PC-3 (cell line): Measurements from ENCODE around the gene PASK. TPM values are rescaled to one million over a fixed set of nuclear protein-coding genes. Genes with fewer than 3 reads are reported as not detected.

ENCODE experiments used
- ATAC-seq: fragments of 200-7000 bp; cut with Tn5 transposase; 2 replicates; pipeline ENCODE4 v1.9.1; 2020; ENCODE audit warnings: mild to moderate bottlenecking, moderate library complexity
- BruUV-seq: library from RNA; stranded (reverse); fragments of 400-500 nt; replicated peaks from 2 replicates; lab custom pipeline; 2021; lab: Mats Ljungman, UMichigan
- CTCF ChIA-PET: fragments of 300-600 bp; sonication (Branson Sonifier 250); formaldehyde crosslinking; loops from one replicate; lab custom pipeline; 2022; ENCODE audit warnings: antibody characterized with exemption; lab: Charles Lee
- POLR2A ChIA-PET: fragments of 300-600 bp; sonication (Branson Sonifier 250); formaldehyde crosslinking; loops from one replicate; lab custom pipeline; 2022; ENCODE audit warnings: antibody characterized with exemption; ENCODE audit not compliant: unreplicated experiment; lab: Charles Lee
- DNase-seq: peaks from one replicate; pipeline ENCODE4 v3.0.0-alpha.2; 2015
- H2AFZ ChIP-seq: fragments of 300-600 bp; sonication (generic); 2 replicates; pipeline ENCODE4 v1.6.0; 2016; ENCODE audit warnings: antibody characterized with exemption, low read length
- H3F3A ChIP-seq: fragments of 300-600 bp; sonication (generic); one replicate; pipeline ENCODE4 v1.6.0; 2017; ENCODE audit warnings: antibody characterized with exemption, low read length, control low read depth, mild to moderate bottlenecking; ENCODE audit not compliant: unreplicated experiment
- H3K27ac ChIP-seq: fragments of 300-600 bp; sonication (generic); 2 replicates; pipeline ENCODE4 v1.5.1; 2016; ENCODE audit warnings: mild to moderate bottlenecking, low read length
- H3K27me3 ChIP-seq: fragments of 300-600 bp; sonication (generic); 2 replicates; pipeline ENCODE4 v1.6.1; 2016; ENCODE audit warnings: low read length, mixed read lengths
- H3K36me3 ChIP-seq: fragments of 300-600 bp; sonication (generic); 2 replicates; pipeline ENCODE4 v1.6.1; 2016; ENCODE audit warnings: low read depth, mixed run types, low read length, mixed read lengths
- H3K4me1 ChIP-seq: fragments of 300-600 bp; sonication (generic); 2 replicates; pipeline ENCODE4 v1.5.1; 2016; ENCODE audit warnings: low read length; ENCODE audit not compliant: insufficient read depth
- H3K4me2 ChIP-seq: fragments of 300-600 bp; sonication (generic); 2 replicates; pipeline ENCODE4 v1.6.0; 2016; ENCODE audit warnings: low read length
- H3K4me3 ChIP-seq: fragments of 300-600 bp; sonication (generic); 2 replicates; pipeline ENCODE4 v1.5.1; 2016; ENCODE audit warnings: mild to moderate bottlenecking, low read length, mixed read lengths
- H3K79me2 ChIP-seq: fragments of 300-600 bp; sonication (generic); 2 replicates; pipeline ENCODE4 v1.6.1; 2017; ENCODE audit warnings: low read length, mixed read lengths
- H3K9ac ChIP-seq: fragments of 300-600 bp; sonication (generic); 2 replicates; pipeline ENCODE4 v1.6.0; 2016; ENCODE audit warnings: mild to moderate bottlenecking, low read length
- H3K9me2 ChIP-seq: fragments of 300-600 bp; sonication (generic); replicated peaks from 2 replicates; pipeline ENCODE4 v1.6.1; 2016; ENCODE audit warnings: mixed run types, low read length, mixed read lengths
- H3K9me3 ChIP-seq: fragments of 300-600 bp; sonication (generic); 2 replicates; pipeline ENCODE4 v1.6.1; 2016; ENCODE audit warnings: low read length, mixed read lengths
- H4K20me1 ChIP-seq: fragments of 300-600 bp; sonication (generic); 2 replicates; pipeline ENCODE4 v1.6.1; 2016; ENCODE audit warnings: low read length, mixed read lengths
- EZH2 ChIP-seq: fragments of 300-600 bp; sonication (generic); IDR thresholded peaks from one replicate; pipeline ENCODE4 v1.6.1; 2017; ENCODE audit warnings: antibody characterized with exemption, mild to moderate bottlenecking, low read length; ENCODE audit not compliant: unreplicated experiment
- EZH2phosphoT487 ChIP-seq: fragments of 300-600 bp; sonication (generic); IDR thresholded peaks from 2 replicates; pipeline ENCODE4 v1.6.1; 2018; ENCODE audit warnings: mild to moderate bottlenecking, antibody characterized with exemption, low read length, borderline replicate concordance
- intact Hi-C: fragments of 100-400 bp; cut with micrococcal nuclease; formaldehyde crosslinking; loops from 2 replicates; pipeline ENCODE4 v1.9.0; 2023
- total RNA-seq: library from RNA; depleted of rRNA; stranded (reverse); fragments of >200 nt; gene quantifications from 2 replicates; pipeline ENCODE4 v1.2.3, GENCODE V29; 2014
- TF ChIP-seq, protein P1 (sequence below): fragments of 300-600 bp; sonication (generic); conservative IDR thresholded peaks from 2 replicates; pipeline ENCODE4 v1.5.1; 2017; ENCODE audit warnings: antibody characterized with exemption, low read depth, mild to moderate bottlenecking, low read length

PASK gene
- total RNA-seq, 1 experiment from 2014 or later, result 4.1 TPM

DNA sequence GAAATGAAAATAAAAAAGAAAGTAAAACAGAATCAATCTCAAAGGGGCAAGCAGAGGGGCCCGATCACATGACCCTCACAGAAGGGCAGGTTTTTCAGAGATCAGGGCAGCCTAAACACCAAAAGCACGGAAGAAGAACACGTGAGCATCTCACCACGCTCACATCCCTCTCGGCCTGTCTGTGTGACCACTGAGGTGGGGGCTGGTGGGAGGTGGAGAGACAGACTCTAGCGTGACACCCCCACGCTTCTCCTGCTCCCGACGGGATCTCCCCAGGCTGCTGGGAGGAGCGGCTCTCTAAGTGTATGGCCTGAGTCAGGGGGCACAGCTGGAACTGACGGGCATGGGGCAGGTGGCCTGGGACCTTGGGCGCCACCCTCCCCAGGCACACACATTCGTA lies 23.6 kb downstream of the PASK start:
- CTCF ChIA-PET, result no interaction called here

DNA sequence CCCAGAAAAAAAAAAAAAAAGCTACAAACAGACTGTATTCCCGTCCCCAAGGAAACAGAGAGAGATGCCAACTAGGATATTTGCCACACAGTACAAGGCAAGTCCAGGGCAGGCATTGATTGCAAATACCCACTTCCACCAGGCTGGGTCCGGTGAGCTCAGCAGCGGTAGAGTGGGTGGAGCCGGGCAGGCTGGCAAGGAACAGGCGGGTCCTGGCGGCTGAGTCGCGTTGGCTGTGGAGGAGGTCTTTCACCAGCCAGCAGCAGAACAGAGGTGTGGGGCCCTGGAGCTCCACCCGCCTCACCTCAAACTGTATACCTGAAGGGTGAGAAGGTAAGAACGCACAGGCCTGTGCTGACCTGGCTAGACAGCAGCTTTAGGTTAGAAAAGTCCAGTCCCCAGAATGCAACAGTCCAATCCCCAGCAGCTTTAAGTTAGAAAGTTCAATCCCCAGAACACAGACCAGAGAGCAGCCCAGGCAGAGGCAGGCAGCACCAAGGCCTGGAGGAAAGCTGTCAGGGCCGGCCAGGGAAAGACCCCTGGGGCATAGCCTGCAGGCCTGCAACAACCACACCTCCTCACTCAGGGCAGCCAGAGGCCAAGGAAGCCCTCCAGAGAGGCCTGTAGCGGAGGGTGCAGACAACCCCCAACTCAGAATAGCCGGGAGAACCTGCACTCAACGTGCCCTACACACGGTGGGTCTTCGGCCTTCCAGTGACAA lies 25.3 kb downstream of the PASK start:
- Histone ChIP-seq H2AFZ (no peak overlapping the region), H3K9me2 (no peaks in the 10 kb centered on the region), H3K4me1 (no peaks in the 10 kb centered on the region), H3K9ac (no peak overlapping the region), H3K27me3 (no peaks in the 10 kb centered on the region), H3K79me2 (no peaks in the 10 kb centered on the region), H3K4me2 (no peak overlapping the region), H3K36me3 (no peaks in the 10 kb centered on the region), H4K20me1 (no peaks in the 10 kb centered on the region), H3K9me3 (no peaks in the 10 kb centered on the region), H3K4me3 (no peak overlapping the region), H3F3A (no peaks in the 10 kb centered on the region), H3K27ac (no peak overlapping the region)
- no TSS peak for BruUV-seq
- DNase-seq (no peak), ATAC-seq (peak; percentile 31; the same call in 1 of the 2 replicates)
- intact Hi-C loops, result no loop called here
- POLR2A ChIA-PET, result no interaction called here
- TF ChIP-seq, protein P1, sequence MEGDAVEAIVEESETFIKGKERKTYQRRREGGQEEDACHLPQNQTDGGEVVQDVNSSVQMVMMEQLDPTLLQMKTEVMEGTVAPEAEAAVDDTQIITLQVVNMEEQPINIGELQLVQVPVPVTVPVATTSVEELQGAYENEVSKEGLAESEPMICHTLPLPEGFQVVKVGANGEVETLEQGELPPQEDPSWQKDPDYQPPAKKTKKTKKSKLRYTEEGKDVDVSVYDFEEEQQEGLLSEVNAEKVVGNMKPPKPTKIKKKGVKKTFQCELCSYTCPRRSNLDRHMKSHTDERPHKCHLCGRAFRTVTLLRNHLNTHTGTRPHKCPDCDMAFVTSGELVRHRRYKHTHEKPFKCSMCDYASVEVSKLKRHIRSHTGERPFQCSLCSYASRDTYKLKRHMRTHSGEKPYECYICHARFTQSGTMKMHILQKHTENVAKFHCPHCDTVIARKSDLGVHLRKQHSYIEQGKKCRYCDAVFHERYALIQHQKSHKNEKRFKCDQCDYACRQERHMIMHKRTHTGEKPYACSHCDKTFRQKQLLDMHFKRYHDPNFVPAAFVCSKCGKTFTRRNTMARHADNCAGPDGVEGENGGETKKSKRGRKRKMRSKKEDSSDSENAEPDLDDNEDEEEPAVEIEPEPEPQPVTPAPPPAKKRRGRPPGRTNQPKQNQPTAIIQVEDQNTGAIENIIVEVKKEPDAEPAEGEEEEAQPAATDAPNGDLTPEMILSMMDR, result no peak
- no peak for TF ChIP-seq EZH2phosphoT487
- TF ChIP-seq EZH2, result no peak
- CTCF ChIA-PET, result no interaction called here

More for the DNA sequence above, 23.6 kb downstream of the PASK start:
- TF ChIP-seq EZH2phosphoT487, result no peak
- no peak for TF ChIP-seq EZH2
- TF ChIP-seq, protein P1, result no peak
- H3K36me3 ChIP-seq, result no peaks in the 10 kb centered on the region
- no peak overlapping the region for H3K9ac ChIP-seq
- no peaks in the 10 kb centered on the region for H4K20me1 ChIP-seq
- POLR2A ChIA-PET, result no interaction called here
- BruUV-seq, result no TSS peak
- no peaks in the 10 kb centered on the region for H3K9me3 ChIP-seq
- H3K4me1 ChIP-seq, result no peaks in the 10 kb centered on the region
- H3K4me2 ChIP-seq, result no peak overlapping the region
- intact Hi-C loops, result no loop called here
- H3K4me3 ChIP-seq, result no peak overlapping the region
- H3K27me3 ChIP-seq, result no peaks in the 10 kb centered on the region
- no peaks in the 10 kb centered on the region for H3K79me2 ChIP-seq
- no peak overlapping the region for H3K27ac ChIP-seq
- H3F3A ChIP-seq, result no peaks in the 10 kb centered on the region
- ATAC-seq, result no peak
- H2AFZ ChIP-seq, result no peak overlapping the region
- H3K9me2 ChIP-seq, result no peaks in the 10 kb centered on the region
- no peak for DNase-seq

DNA sequence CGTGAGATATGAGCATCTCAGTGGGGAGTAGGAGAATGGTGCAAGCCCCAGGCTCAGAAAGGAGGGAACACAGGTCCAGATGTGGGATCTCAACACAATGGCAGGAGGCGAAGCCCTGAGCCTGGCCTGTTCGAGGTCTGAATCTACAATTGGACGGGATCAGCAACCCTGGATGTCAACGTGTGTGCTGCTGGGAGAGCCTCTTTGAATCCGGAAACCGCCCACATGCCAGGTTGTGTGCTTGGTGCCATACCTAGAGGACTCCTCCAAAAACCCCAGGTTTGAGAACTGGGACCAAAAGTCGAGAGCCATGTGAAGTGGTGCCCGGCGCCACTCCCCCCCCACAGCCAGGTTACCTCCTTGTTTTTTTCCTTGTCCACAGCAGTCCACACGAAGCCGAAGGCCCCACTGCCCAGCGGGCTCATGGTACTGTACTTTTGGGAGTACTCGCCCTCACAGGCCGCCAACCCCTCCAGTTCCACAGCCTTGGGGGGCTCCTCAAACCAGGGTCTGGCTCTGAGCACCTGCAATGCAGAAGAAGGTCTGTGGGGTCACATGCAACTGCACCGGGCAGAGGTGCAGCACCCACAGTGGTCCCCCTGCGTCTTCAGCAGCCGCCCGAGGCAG lies 26.8 kb downstream of the PASK start:
- H3K79me2 ChIP-seq, result no peaks in the 10 kb centered on the region
- H3K4me3 ChIP-seq, result no peak overlapping the region
- ATAC-seq (no peak), DNase-seq (no peak)
- no peak overlapping the region for H3K4me2 ChIP-seq
- H3K9me2 ChIP-seq, result no peaks in the 10 kb centered on the region
- CTCF ChIA-PET, result no interaction called here
- BruUV-seq, result no TSS peak
- no peaks in the 10 kb centered on the region for H3K4me1 ChIP-seq
- H3K9me3 ChIP-seq, result no peaks in the 10 kb centered on the region
- no peaks in the 10 kb centered on the region for H3K27me3 ChIP-seq
- no peaks in the 10 kb centered on the region for H4K20me1 ChIP-seq
- TF ChIP-seq EZH2phosphoT487 (no peak), EZH2 (no peak)
- TF ChIP-seq, protein P1, result no peak
- no peak overlapping the region for H3K9ac ChIP-seq
- POLR2A ChIA-PET, result no interaction called here
- no peaks in the 10 kb centered on the region for H3K36me3 ChIP-seq
- H2AFZ ChIP-seq, result no peak overlapping the region
- H3K27ac ChIP-seq, result no peak overlapping the region
- no peaks in the 10 kb centered on the region for H3F3A ChIP-seq
- intact Hi-C loops, result no loop called here
